GM19328 (cell line): Measurements from ENCODE around the gene SSB.
A peak's percentile ranks its signal among the peaks of the same experiment; 100 is the strongest.
"Not testable (repeated sequence)": the region's sequence is repeated elsewhere in the genome, so short reads cannot be mapped to it uniquely, and the experiment has no call there.

Experiments
- ATAC-seq: cut with Tn5 transposase; IDR thresholded peaks from one replicate; pipeline ENCODE4 v1.9.1; 2021; ENCODE audit warnings: mild to moderate bottlenecking, moderate library complexity; ENCODE audit not compliant: unreplicated experiment

The SSB gene

DNA sequence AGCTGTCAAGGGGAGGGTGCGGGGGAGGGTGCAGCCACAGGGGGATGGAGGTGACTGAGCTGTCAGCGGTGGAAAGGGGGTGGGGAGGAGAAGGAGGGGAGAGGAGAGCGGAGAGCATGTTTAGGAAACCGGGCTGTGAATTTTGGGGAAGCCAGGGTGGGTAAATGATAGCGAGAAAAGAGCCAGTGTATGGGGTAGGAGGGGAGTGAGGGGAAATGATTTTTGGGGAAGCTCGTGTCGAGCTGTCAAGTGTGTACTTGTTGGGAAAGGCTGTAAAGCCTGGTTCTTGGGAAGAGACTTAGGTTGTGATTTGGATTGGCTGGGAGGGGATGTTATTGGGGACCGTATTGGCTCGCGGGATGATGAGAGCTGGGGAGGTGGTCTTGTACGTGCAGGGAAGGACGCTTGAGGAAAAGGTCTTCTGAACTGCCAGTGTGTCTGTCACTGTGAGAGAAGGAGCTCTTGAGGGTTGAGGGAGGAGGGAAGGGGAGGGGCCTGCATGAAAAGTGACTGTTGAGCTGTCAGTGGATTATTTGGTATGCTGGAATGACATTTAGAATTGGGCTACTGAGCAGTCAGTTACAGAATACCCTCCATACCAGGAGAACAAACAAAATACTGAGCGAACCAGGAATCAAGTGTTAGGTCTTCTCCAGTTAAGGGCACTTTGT, 29.6 kb downstream of the SSB start:
- ATAC-seq = peak; percentile 33

DNA sequence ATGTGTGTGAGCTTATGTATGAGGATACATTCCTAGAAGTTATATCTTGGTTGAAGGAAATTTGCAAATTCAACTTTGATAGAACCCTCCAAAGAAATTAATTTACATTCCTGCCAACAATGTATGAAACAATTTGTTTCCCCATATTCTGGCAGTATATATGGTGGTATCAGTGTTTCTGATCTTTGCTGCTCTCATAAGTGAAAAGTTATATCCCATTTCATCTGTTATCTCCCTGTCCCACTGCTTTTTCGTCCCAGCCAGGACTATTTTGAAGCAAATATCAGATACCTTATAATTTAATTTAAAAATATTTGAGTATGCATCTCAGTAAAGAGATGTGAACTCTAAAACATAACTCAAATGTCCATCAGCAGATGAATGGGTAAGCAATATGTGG, 35.7 kb downstream of the SSB start:
- no peak for ATAC-seq

DNA sequence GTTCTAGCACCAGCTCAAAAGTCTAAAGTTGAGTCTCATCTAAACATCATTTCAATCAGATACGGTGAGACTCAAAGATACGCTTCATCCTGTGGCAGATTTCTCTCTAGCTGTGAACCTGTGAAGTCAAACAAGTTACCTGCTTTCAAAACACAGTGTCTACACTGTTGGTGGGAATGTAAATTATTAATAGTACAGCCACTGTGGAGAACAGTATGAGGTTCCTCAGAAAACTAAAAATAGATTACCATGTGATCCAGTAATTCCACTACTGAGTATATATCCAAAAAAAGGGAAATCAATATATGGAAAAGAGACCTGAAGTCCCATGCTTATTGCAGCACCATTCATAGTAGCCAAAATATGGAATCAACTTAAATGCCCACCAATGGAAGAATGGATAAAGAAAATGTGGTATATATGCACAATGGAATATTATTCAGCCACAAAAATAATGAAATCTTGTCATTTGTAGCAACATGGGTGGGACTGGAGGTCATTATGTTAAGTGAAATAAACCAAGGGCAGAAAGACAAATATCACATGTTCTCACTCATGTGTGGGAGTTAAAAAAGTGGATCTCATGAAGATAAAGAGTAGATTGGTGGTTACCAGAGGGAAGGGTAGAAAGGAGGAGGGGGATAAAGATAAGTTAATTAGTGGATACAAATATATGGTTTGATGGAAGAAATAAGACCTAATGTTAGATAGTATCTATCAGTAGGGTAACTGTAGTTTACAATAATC, 40.2 kb downstream of the SSB start:
- ATAC-seq = no peak

DNA sequence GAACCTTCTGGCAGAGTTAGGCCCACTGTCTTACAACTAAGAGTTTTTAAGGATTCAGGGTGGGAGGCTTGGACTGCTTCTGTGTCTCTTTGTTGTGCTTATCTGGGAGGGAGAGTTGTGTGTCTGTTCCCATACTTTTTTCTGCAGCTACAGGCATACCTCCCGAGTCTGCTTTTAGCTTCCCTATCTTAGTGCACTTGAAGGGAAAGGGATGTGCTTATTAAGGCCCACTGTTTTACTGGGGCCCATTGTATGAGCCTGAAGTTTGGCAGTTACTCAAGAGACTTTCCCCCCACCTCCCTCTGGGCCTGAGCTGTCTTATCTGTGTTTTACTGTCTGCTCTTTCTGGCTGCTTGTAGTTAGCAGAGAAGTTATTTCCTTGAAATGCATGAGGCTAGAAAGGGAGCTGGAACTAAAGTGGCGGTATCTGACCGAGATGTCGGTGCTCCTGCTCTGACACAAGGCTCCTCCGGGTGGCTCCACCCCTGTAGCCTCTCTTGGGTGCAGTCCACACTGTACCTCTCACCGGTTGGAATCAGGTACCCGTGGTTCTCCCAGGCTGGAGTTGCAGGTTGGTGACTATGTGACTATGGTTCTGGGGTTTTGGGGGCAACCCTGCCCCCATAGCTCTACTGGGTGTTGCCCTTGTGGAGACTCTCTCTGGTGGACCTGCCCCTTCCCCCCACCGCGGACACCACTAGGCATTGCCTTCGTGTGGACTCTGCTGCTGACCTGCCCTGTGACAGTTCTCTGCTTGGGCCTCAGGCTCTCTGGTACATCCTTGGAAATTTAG, 41.5 kb downstream of the SSB start:
- no peak for ATAC-seq

DNA sequence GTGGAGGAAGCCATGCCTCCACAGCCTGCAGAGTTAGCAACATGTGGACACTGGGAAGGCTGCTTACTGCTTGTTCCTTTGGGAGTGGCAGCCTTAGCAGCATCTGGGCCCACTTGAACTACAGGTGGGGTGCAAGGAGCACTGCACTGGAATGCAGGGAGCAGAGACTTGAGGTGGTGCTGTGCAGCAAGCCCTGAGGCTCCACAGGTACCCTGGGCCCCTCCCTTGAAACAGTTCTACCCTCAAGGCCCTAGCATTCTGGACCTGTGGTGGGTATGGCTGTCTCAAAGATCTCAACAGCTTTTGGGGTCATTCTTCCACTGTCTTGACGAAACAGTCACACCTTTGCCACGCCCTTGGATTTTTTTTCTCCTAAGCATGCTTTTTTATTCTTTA, 42.1 kb downstream of the SSB start:
- no peak for ATAC-seq

DNA sequence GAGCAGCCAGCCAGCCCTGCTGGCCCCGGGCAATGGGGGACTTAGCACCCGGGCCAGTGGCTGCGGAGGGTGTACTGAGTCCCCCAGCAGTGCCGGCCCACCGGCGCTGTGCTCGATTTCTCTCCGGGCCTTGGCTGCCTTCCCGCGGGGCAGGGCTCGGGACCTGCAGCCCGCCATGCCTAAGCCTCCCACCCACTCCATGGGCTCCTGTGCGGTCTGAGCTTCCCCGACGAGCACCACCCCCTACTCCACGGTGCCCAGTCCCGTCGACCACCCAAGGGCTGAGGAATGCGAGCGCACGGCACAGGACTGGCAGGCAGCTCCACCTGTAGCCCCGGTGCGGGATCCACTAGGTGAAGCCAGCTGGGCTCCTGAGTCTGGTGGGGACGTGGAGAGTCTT, 43.0 kb downstream of the SSB start:
- ATAC-seq = not testable (repeated sequence)

DNA sequence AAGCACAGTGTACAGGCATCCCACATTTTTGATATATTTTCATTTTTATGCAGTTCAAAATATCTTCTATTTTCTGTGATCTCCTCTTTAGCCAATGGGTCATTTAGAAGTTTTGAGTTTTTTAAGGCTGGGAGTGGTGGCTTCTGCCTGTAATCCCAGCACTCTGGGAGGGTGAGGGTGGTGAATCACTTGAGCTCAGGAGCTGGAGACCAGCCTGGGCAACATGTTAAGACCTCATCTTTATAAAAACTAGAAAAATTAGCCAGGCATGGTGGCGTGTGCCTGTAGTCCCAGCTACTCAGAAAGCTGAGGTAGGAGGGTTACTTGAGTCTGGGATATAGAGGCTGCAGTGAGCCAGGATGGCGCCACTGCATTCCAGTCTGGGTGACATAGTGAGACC, 46.3 kb downstream of the SSB start:
- no peak for ATAC-seq

DNA sequence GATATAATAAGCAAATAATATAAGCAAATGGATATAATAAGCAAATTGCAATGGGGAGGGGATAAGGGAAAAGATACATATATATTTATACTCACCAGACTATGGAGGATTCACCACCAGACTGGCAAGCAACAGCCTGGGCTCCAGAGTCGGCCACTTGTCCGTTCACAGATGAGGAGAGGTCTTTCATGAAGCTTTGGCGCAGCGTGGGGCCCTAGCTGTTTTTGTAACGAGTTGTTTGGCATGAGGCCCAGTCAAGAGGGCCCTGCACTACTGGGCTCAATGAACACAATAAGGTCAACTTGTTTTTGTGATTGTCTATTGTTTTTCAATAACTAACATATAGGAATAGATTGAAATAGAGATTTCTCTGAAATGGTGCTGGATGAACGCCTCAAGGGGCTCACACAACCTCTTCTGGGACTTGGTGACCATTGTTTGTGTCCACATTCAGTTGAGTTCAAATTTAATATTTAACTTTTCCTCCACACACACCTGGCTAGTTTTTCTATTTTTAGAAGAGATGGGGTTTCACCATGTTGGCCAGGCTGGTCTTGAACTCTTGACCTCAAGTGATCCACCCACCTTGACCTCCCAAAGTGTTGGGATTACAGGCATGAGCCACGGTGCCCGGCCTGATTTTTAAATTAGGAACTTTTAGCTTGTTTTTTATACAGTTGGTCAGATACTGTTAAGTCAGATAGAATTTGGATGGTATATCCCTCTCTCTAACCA, 50.5 kb downstream of the SSB start:
- not testable (repeated sequence) for ATAC-seq

DNA sequence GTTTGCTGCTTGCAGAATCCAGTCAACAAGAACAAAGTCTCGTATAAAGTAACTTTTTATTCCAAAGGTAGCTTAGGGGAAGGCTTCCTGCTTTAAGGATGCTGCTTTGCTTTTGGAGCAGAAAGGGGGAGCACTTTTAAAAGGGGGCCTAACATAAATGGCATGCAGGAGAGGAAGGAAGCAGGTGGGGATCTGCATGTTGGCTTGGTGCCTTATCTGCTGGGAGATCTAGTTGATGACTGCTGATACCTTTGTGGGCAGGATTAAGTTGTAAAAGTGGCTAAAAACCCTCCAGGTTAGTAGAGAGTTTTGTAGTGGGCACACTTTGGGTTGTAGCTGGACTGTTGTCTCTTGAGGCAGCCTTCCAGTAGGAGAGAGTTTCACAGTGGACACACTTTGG, 51.0 kb downstream of the SSB start:
- ATAC-seq = no peak

DNA sequence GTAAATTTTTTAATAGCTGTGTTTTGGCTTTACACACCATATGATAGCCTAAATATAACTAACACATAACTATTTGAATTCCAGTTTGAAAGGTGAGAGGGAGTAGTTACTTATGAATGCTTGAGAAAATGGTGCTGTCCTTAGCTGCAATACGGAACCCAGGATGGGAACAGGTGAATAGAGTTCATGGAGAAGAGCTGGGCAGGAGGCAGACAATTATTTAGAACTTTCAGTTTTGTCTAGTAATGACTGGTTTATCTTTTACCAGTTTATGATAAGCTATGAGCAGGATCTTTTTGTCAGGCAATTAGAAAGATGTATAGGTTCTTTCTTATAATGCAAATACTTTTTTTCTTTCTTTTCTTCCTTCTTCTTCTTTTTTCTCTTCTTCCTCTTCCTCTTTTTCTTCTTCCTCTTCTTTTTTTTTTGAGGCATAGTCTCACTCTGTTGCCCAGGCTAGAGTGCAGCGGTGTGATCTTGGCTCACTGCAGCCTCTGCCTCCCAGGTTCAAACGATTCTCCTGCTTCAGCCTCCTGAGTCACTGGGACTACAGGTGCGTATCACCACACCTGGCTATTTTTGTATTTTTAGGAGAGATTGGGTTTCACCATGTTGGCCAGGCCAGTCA, 54.5 kb downstream of the SSB start:
- ATAC-seq = no peak

DNA sequence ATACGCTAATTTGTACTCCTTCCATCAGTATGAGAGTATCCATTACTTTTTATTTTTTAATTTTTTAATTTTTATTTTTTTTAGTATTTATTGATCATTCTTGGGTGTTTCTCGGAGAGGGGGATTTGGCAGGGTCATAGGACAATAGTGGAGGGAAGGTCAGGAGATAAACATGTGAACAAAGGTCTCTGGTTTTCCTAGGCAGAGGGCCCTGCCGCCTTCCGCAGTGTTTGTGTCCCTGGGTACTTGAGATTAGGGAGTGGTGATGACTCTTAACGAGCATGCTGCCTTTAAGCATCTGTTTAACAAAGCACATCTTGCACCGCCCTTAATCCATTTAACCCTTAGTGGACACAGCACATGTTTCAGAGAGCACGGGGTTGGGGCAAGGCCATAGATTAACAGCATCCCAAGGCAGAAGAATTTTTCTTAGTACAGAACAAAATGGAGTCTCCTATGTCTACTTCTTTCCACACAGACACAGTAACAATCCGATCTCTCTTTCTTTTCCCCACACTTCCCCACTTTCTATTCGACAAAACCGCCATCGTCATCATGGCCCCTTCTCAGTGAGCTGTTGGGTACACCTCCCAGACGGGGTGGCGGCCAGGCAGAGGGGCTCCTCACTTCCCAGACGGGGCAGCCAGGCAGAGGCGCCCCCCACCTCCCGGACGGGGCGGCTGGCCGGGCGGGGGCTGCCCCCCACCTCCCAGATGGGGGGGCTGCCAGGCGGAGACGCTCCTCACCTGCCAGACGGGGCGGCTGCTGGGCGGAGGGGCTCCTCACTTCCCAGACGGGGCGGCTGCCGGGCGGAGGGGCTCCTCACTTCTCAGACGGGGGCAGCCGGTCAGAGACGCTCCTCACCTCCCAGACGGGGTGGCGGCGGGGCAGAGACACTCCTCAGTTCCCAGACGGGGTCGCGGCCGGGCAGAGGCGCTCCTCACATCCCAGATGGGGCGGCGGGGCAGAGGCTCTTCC, 56.9 kb downstream of the SSB start:
- ATAC-seq = not testable (repeated sequence)

DNA sequence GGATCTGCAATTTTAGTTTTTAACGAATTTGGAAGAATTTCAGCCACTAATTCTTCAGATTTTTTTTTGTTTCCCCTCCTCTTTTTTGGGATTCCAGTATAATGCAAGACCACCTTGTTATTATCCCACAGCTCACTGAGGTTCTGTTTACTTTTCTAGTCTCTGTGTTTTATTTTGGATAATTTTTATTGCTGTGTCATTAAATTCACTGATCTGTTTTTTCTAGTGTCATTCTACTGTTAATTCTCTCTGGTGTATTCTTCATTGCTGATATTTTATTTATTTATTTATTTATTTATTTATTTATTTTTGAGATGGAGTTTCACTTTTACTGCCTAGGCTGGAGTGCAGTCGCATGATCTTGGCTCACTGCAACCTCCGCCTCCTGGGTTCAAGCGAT, 60.8 kb downstream of the SSB start:
- ATAC-seq = no peak

DNA sequence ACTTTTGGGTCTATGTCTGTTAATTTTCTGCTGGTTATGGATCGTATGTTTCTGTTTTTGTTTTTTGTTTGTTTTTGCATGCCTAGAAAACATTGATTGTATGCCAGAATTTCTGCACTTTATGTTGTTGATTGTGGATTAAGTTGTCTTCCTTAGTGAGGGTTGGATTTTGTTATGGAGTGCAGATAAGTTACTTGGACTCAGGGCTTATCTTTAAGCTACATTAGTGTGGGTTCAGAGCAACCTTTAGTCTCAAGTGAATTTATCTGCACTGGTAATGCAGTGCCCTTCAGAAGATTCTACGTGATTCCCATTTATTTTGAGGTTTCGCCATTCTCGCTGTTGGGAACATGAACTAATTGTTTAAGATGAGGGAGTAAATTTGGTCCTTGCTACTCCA, 61.5 kb downstream of the SSB start:
- ATAC-seq = no peak
